GM13976 (cell line): ENCODE results near the gene ZNF367.
A peak's percentile ranks its signal among the peaks of the same experiment; 100 is the strongest.

Experiments
- DNase-seq: peaks from one replicate; pipeline ENCODE4 v3.0.0; 2012; ENCODE audit warnings: low spot score
- CTCF ChIP-seq: IDR thresholded peaks from 2 replicates; pipeline ENCODE4 v1.5.1; 2012; ENCODE audit warnings: borderline replicate concordance, mild to moderate bottlenecking; ENCODE audit not compliant: insufficient read depth; ENCODE audit errors: extremely low read depth, missing control alignments, control extremely low read depth
- in situ Hi-C: fragments of 300-500 bp; cut with MboI; formaldehyde crosslinking; loops from one replicate; pipeline ENCODE4 v1.12.0; 2022; ENCODE audit warnings: low sequenced_read_pairs, mixed read lengths, inconsistent platforms; ENCODE audit not compliant: unreplicated experiment

Gene ZNF367

GRCh38 chr9:96394832-96395496 is 23.2 kb downstream of the ZNF367 start:
- in situ Hi-C loops = no loop called here
- DNase-seq = no peak
- no peak for TF ChIP-seq CTCF

GRCh38 chr9:96392263-96392662 is 25.9 kb downstream of the ZNF367 start:
- TF ChIP-seq CTCF = no peak
- no peak for DNase-seq
- in situ Hi-C loops = no loop called here

- DNase-seq = no peak
- in situ Hi-C loops = no loop called here
- no peak for TF ChIP-seq CTCF
Observed at GRCh38 chr9:96391021-96391765, 27.0 kb downstream of the ZNF367 start.

- TF ChIP-seq CTCF = no peak
- no peak for DNase-seq
- in situ Hi-C loops = no loop called here
Observed at GRCh38 chr9:96388144-96388543, 30.0 kb downstream of the ZNF367 start.

GRCh38 chr9:96386157-96386556 is 32.0 kb downstream of the ZNF367 start:
- TF ChIP-seq CTCF = no peak
- in situ Hi-C loops = no loop called here
- no peak for DNase-seq

- peak; percentile 73 for DNase-seq
- TF ChIP-seq CTCF = no peak
- in situ Hi-C loops = no loop called here
Observed at GRCh38 chr9:96383165-96383942, 34.8 kb downstream of the ZNF367 start, which contains the start of gene SLC35D2. TSS of gene SLC35D2 (minus strand) at chr9:96383711. CDS start at chr9:96383634, 77 bp downstream.
